Ovary (tissue), 3 donors: ENCODE data around the gene ADGRV1.

ENCODE experiments used
- CTCF ChIP-seq, 3 donors: fragments of 450-650 bp in 2 of 3; fragments of 200-600 bp in 1 of 3; IDR thresholded peaks; one replicate each; pipeline versions ENCODE4 v1.5.1 to v1.8.0; 2016 to 2022; ENCODE audit warnings: antibody characterized with exemption in 3 of 3, mild to moderate bottlenecking in 1 of 3
- EP300 ChIP-seq: sonication (generic); formaldehyde crosslinking; IDR thresholded peaks from one replicate; pipeline ENCODE4 v1.6.1; 2017; ENCODE audit warnings: antibody characterized with exemption
- POLR2A ChIP-seq: fragments of 450-650 bp; IDR thresholded peaks from one replicate; pipeline ENCODE4 v1.6.1; 2017; ENCODE audit warnings: antibody characterized with exemption, mild to moderate bottlenecking, moderate library complexity
- donor health status: DM: no; HTN: no; CAD: no.

GRCh38 chr5:90792725-90793124 lies 234.1 kb downstream of the ADGRV1 start:
- no peak for TF ChIP-seq CTCF (IDR thresholded peaks at IDR 0.05)
- TF ChIP-seq POLR2A, result no peak
- TF ChIP-seq EP300, result no peak
